NCI-H2227 (cell line): Measurements from ENCODE around the gene TNC.

ENCODE experiments used
- DNase-seq: peaks from one replicate; lab custom pipeline; 2025; ENCODE audit not compliant: unreplicated experiment; lab: John Stamatoyannopoulos, UW

Gene TNC

DNA sequence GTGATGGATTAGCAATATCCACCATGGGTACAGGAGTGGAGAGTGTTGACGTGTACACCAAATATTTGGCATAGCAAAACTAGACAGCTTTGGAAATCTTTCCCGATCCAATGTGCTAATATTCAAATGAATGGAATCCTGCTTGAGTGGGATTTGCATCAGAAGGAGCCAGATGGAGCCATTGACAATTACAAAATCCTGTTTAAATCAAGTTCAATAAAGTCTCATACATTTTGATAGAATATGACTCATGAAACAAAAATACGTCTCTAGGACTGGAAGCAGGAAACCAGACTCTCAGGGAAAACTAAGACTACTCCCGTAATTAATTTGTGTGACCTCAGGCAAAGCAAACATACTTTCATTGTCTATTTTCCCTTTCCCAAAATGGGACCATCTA is 13.0 kb downstream of the TNC start:
- no peak for DNase-seq

DNA sequence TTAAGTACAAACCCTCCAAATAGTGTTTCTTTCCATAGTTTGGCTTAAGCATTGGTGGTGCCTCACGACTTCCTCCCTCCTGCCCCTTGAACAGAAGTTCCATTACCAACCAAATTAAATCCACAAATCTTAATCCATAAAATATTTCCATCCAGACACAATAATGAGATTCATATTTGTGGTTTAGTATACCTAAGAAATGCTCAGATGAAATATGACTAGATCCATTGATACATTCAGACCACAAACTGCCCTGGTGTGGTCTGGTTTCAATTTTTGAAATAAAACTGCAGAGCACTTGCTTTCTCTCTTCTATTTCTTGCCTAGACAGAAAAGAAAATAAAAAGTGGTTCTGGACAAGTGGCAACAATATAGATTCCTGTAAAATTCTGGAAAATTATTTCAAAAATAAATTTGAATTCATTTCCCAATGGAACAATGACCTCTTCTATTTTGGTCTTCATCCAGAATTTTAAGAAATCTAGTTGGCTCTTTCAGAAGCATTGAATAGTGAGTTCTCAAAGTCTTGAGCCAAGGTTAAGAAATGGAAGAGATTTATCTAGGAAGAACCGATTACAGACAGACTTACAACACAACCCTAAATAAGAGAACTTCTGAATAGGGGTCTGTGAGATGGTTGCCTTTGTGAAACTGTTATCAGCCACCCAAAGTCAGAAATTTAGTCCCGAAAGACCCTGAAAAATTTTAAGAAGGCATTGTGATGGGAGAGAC is 14.0 kb downstream of the TNC start:
- DNase-seq = no peak

DNA sequence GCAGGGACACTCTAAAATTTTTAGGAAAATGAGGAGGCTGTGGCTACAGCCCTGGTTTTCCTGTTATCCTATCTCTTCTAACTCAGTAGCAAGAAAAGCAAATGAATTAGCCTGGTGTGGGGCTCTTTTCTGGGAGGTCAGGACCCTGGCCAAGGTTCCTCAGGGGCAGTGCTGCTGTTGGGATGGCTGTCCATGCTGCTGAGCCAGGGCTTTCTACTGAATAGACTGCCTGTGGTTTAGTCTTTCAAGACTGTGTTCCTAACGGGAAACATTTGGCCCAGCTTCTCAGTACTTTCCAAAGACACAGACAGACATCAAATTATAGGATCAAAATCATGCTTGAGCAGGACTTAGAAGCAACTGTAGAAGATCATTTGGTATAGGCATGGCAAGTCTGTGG is 18.1 kb downstream of the TNC start:
- no peak for DNase-seq

DNA sequence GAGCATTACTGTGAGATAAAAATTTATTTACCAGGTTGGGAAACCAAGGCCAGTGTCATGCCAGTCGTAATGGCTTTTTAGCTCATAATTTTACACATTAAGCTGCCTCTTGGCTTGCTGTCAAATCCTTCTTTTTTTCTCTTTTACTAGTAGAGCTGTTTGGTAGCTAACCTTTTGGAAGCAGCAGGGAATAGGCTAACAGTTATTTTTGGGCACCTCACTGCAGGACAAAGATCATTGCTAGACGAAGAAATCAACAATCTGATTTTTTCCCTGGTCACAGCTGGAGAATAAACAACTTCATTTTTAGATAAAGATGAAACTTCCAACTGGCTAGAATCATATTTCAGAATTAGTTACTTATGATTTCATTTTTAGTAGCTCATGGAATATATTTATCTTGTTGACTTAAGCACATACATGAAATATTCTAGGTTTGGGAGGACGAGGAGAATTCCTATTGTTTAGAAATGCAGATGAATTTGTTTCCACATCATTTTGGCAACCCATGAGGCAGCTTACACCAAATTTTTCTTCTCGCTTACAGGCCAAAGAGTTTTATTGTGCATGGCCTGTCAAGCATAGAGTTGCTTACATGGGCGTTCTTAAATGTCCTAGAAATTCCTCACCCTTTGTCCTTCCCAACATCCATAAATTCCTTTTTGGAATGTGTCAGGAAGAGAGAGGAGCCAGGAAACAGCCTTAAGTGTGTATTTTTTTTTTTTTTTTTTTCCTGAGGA is 19.6 kb downstream of the TNC start:
- DNase-seq = no peak

DNA sequence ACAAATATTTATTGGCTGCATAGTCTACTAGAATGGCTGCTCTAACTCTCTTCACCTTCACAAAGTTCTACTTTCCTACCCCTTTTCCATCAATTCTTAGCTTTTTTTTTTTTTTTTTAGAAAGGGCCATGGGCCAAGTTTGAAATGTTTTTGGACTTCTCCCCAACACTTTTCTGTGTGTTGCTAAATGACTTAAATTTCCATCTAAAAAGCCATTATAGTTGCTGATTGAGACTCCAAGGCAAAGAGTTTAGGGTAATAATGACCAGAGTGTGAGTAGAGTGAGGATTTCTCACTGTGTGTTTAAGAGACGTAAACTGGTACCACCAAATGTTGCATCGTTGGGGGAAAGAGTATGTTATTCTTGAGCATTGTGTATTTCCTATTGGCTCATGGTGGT is 24.4 kb downstream of the TNC start:
- DNase-seq = no peak

DNA sequence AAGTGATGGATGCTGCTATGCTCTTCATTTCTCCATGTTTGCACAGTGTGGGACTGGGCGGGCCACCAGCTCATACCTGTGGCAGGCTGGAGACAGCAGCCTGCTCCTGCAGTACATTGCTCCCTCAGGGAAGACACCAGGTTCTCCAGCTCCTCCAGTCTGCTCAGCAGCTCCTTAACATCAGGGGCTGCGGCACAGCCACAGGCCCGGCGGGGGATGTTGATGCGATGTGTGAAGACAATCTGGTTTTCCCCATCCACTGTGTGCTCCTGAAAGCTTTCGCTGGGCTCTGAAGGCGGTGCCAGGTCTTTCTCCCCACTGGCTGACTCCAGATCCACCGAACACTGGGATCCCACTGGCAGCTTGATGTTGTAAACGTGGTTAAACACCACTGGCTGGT is 27.5 kb downstream of the TNC start:
- DNase-seq = no peak

DNA sequence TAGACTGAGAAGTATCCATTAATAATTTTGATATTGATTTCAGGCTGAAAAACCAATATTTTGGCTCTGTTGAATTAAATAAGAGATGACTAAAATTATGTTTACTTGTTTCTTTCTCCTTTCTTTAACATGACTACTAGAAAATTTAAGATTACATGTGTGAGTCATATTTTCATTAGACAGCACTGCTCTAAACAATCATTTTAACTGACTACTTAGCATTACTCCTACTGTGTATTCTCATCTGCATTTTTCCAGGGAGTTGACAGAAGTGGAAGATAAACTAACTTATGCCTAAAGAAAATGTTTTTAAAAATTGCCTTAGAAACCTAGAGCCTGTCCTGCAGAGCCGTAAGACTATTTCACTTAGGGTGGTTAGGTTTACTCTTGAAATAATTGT is 29.1 kb downstream of the TNC start:
- DNase-seq = no peak

DNA sequence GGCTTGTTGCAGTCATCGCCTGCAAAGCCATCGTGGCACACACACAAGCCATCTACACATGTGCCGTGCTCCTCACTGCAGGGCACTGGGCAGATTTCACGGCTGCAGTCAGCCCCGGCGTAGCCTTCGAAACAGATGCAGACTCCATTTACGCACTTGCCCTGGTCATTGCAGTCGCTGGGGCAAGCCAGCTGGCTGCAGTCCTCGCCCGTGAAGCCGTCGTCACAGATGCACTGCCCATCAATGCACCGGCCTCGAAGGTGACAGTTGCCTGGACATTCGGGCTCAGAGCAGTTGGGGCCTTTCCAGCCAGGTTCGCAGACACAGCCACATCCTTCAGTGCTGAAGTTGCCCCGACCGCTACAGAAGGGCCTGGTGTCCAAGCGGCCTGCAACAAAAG is 31.1 kb downstream of the TNC start:
- no peak for DNase-seq

DNA sequence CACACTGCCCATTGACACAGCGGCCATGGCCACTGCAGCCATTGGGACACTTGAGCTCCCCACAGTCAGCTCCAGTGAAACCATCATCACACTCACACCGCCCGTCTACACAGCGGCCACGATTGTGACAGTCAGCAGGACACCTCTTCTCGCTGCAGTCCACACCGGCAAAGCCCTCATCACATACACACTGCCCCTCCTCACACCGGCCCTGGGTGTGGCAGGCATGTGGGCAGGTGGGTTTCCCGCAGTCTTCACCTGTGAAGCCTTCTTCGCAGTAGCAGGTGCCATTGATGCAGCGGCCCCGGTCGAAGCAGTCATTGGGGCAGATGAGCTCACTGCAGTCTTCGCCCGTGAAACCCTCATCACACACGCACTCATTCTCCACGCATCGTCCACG is 31.5 kb downstream of the TNC start:
- no peak for DNase-seq

DNA sequence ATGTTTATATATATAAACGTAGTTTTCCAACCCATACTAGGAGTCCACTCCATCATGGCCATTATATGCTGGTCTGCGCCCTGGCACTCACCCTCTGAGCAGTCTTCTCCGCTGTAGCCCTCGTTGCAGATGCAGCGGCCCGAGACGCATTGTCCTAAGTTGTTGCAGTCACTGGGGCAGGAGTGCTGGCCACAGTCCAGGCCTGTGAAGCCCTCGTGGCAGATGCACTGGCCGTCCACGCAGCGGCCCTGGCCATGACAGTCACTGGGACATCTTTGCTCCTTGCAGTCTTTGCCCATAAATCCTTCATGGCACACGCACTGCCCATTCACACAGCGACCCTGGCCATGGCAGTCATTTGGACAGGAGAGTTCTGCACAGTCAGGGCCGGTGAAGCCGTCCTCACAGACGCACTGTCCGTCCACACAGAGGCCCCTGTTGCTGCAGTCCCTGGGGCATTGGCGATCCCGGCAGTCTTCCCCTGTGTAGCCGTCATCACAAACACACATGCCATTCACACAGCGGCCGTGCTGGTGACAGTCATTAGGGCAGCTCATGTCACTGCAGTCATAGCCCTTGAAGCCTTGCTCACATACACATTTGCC is 32.1 kb downstream of the TNC start:
- no peak for DNase-seq

DNA sequence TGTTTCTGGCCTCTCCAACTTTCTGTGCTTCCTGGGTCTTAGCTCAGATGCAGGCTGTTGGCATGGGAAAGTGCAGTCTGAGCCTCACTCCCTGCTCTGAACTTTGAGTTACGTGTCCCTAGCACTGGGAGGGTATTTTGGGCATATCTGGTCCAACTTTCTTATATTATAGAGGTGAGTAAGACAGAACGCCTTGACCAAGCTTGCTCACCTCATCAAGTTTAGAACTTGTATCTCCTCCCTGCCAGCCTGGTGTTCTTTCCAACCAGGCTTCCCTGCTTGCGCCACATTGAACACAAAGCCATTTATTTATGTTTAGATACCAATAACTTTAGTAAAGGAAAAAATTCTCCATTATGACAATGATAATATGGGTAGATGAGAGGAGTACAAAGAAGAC is 33.2 kb downstream of the TNC start:
- DNase-seq = no peak

DNA sequence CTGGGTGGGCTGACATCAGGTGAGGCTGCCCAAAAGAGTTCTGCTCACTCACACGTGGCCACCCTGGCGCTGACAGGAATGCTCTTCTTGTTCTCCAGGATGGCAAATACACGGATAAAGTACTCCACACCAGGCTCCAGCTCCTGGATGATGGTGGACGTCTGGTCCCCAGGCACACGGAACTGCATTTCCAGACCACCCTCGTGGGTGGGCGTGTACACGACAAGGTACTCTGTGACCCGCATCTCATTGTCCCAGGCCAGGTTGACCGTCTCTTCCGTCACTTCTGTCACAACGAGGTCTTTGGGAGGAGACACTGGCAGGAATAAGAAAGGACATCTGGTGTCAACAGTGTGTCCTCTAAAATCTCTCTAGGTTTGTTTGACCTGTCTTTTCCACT is 33.8 kb downstream of the TNC start:
- no peak for DNase-seq

DNA sequence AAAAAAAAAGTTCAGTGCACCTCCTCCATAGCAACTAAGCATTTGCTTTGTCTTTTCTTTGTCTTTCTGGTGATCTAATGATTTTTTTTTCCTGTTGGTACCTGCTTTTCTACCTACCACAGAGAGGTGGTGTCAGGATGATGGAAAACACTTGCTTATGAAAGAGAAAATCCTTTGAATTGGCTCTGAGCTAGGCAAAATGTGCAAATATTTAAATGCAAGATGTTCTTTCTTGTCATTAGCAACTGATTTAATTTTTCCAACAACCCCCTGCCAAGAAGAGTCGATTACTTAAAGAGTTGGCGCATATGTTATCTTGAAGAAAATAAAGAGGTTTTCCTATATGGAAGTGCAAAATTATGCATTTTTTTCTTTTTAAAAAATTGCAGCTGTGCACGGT is 37.7 kb downstream of the TNC start:
- no peak for DNase-seq

DNA sequence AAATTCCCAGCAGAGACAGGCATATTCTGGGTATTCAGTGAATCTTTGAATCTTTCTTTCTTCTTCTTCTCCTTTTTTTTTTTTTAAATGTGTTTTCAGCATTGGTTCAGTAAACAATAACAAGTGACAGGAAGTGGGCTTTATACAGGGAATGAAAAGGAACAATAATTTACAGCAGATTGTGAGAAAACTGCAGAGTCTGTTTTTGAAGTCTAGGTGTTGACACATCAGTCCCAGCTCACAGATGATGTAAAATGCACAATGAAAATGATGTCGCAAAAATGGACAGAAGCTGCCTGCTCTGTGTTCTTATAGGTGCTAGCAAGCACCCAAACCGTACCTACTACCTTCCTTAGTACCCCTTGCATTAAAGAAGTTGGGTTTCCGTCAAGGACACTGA is 38.8 kb downstream of the TNC start:
- no peak for DNase-seq

DNA sequence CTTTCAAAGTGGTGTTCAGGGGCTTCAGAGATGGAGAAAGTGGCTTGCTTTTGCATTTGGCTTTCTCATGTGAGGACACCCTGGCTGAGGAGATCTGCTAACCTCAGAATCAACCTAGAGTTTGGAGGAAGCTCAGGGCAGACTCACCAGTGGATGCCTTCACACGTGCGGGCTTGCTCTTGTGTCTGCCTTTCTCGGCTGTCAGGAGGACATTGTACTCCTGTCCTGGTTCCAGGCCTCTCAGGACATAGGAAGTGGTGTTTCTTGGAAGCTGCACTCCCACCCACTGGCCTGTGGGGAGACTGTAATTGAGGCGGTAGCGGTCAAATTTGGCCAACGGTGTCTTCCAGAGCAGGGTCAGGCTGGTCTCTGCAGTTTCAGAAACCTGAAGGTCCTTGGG is 44.5 kb downstream of the TNC start:
- no peak for DNase-seq

DNA sequence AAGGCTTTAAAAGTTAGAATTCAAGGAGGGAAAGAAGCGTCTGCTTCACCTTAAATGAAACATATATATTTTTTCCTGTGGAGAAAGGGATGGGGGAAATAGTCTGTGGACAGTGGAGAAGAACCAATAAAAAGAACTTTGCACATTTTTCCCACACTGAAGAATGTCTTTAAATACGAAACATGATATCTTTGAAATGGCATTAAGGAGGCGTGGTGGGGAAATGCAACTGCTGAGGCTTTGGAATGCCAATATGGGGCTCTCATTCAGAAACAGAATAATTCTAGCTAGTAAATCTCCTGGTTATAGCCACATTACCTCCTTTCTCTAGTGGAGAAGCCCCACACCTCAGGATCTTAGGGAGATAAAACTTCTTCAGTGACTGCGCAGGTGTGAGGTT is 46.8 kb downstream of the TNC start:
- no peak for DNase-seq

DNA sequence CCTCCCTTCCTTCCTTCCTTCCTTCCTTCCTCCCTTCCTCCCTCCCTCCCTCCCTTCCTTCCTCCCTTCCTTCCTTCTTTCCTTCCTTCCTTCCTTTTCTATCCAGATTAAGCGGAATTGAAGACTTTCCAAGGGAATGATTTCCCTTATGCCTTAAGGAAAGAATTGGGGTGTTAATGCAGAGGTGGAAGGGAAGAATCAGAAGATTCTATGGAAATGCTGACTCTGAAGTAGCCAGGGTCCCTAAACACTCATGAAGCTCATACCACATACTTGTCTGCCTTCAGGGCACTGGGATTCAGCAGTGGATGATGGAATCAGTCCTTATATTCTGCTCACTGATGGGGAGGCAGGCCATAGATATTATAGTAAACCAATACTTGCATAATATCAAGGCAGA is 48.2 kb downstream of the TNC start:
- DNase-seq = no peak

DNA sequence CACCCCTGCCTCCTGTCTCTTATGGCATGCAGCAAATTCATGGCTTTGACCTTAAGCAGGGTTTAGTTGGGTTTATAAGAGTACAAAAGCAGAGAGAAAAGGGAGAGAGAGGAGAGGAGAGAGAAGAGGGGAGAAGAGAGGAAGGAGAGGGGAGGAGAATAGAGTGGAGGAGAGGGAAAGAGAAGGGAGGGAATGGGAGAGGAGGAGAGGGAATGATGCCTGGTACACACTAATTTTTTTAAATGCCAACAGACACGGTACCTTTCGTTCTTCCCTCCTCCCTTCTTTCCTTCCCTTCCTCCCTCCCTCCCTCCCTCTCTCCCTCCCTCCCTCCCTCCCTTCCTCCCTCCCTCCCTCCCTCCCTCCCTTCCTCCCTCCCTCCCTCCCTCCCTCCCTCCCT is 48.7 kb downstream of the TNC start:
- DNase-seq = no peak

DNA sequence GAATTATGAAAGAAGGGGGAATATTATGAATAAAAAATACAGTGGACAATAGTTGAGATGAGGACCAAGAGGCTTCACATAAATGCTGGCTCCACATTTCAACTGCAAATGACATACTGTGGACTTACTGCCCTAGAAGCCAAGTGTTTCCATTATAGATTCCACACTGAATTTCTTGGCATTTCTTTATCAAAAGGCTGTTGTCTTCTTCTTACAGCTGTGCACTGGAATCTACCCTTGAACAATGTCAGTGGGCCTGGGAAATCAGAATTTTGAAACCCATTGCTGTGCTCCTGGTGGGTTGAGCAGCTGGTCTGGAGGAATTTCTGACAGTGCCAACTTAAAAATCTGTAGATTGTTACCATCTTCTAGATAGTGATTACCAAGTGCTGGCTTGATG is 49.9 kb downstream of the TNC start:
- DNase-seq = no peak

DNA sequence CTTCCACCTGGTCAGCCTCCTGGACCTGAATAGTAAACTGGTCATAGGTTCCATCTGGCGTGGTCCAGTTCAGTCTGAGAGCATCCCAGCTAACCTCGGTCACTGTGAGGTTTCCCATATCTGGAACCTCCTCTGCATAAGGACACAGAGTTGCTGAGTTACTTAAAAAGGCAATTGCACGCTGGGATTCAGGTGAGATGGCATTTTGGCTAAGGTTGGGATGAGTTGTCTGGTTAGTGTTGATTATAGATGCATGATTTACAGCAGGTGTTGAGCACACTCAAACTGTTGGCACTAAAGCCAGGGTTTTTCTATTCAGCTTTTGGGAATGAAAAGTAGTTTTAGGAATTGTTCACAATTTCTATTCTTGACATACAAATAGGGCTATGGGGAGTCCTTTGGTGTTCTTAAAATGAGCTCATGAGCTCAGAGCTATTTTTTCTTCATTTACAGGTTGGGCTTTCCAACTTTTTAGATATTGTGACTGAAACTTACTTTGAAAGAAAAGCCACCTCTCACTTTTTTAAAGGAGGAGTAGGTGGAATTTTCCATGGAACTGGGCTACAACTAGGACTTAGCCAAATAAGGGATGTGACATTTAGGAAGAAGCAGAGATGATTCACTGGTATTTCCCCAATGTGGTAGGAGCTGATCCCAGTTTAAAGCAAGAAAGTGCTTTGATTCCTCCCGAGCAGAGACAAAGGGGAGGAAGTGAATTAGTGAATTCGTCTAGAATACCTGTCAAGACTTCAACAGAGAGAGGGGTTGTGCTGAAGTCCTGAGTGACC is 54.7 kb downstream of the TNC start:
- DNase-seq = no peak

DNA sequence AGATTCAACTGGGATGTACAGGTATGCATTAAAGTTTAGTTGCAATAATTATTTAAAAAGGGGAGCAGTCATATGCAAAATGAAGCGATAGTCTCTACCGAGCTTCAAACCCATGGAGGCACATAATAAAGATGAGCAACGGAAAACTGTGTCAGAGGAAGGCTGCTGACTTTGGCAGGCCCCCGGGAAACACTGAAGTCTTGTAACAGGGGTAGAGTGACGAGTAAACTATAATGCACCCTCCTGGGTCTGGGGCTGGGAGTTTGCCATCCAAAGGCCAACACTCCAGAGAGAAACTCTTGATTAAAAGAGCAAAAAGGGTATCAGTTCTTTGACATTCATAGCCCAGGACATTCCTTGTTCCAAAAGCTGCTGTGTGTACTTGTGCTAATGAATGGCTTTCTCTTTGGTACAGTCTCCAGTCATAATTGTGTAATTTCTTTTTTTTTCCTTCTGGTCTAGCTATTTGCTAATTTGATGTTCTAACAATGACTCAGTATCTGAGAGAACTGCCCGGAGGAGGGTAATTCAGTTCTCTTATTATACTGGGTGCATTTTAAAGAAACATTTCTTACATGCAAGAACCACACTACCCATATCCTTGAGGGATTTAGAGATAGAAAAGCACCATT is 59.2 kb downstream of the TNC start:
- no peak for DNase-seq
